ENCODE data around the gene TRIO.

The TRIO gene

DNA sequence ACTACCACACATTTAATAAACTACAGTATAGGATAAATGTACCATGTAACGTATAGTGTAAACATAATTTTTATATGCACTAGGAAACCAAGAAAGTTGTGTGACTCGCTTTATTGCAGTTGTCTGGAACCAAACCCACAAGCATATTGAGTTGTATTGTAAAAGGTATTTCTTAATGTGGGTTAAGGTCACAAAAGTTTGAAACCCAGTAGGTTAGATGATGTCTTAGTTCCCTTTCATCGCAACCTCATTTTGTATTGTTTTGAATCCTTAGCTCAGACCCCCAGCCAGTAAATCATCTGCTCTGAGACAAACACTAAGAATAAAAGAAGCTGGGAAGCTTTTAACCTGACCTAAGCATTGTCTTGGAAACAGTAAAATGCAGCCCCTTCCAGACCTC is 79.1 kb downstream of the TRIO start:
- TF ChIP-seq TARDBP (IDR thresholded peaks at IDR 0.05) (no peak), CTBP1 (IDR thresholded peaks at IDR 0.05; ENCODE audit: borderline replicate concordance) (no peak), BHLHE40 (IDR thresholded peaks at IDR 0.05; ENCODE audit: borderline replicate concordance) (no peak), ELF4 (IDR thresholded peaks at IDR 0.05) (no peak), HDGF (IDR thresholded peaks at IDR 0.05; ENCODE audit: borderline replicate concordance) (no peak), LEF1 (IDR thresholded peaks at IDR 0.05; ENCODE audit: borderline replicate concordance) (no peak)
- CTCF ChIA-PET, result no interaction called here
- POLR2A ChIA-PET, result no interaction called here
- no peak for DNase-seq (ENCODE audit: extremely low spot score)

DNA sequence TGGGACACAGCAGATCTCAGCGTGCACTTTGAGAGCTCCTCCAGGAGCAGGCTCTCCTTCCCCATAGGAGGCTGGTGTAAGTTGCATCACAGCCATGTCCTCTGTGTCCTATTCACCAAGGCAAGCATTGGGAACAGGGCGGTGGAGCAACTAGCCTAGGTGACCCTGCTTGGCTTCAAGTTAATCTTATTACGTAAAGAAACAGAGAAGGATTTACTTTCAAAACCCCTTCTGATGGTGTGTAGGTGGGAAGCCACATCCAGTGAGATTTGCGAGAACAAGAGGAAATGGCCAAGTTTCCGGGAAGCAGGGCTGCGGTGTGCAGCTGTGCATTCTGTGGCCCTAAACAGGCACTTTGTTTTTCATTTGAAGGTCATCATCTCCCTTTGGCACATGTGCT is 80.2 kb downstream of the TRIO start:
- DNase-seq (ENCODE audit: extremely low spot score), result no peak
- TF ChIP-seq FOXA1 (IDR thresholded peaks at IDR 0.05) (no peak), TARDBP (IDR thresholded peaks at IDR 0.05) (no peak), FOXM1 (IDR thresholded peaks at IDR 0.05; ENCODE audit: borderline replicate concordance) (no peak), SP1 (IDR thresholded peaks at IDR 0.05) (no peak), L3MBTL2 (conservative IDR thresholded peaks at IDR 0.05) (no peak), ELF4 (IDR thresholded peaks at IDR 0.05) (no peak), BHLHE40 (IDR thresholded peaks at IDR 0.05; ENCODE audit: borderline replicate concordance) (no peak), PKNOX1 (IDR thresholded peaks at IDR 0.05) (no peak), HDGF (IDR thresholded peaks at IDR 0.05; ENCODE audit: borderline replicate concordance) (no peak), CTBP1 (IDR thresholded peaks at IDR 0.05; ENCODE audit: borderline replicate concordance) (no peak), LEF1 (IDR thresholded peaks at IDR 0.05; ENCODE audit: borderline replicate concordance) (no peak), NFRKB (IDR thresholded peaks at IDR 0.05) (no peak), ARNT (IDR thresholded peaks at IDR 0.05) (no peak), ZNF384 (IDR thresholded peaks at IDR 0.05) (no peak), SUZ12 (IDR thresholded peaks at IDR 0.05) (no peak)
- CTCF ChIA-PET, result no interaction called here

DNA sequence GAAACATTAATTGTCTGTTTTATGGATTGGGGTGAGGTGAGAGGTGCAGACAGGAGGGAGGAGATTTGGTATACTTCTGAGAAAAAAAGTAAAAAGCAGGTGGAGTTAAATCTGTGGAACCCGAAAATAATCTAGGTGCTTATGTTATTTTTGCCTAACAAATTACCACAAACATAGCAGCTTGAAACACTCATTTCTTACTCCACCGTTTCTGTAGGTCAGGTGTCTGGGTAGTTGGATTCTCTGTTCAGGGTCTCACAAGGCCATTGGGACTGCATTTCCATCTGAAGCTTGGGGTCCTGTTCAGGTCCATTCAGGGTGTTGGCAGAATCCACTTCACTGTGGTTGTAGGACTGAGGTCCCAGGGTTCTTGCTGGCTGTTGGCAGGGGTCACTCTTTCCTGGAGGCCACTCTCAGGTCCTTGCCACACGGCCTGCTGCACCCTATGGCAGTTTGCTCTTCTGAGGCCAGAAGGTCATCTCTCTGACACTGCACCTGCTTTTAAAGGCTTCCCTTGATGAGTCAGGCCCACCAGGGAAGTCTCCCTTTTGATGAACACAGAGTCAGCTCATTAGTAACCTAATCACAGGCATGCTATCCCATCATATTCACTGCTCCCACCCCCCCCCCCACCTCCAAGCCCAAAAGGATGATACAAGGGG is 82.2 kb downstream of the TRIO start:
- POLR2A ChIA-PET, result no interaction called here
- TF ChIP-seq TARDBP (IDR thresholded peaks at IDR 0.05), result no peak
- no peak for TF ChIP-seq BHLHE40 (IDR thresholded peaks at IDR 0.05; ENCODE audit: borderline replicate concordance)
- TF ChIP-seq ARNT (IDR thresholded peaks at IDR 0.05), result no peak
- no peak for TF ChIP-seq NFRKB (IDR thresholded peaks at IDR 0.05)
- TF ChIP-seq FOXA1 (IDR thresholded peaks at IDR 0.05), result no peak
- no peak for TF ChIP-seq ZNF384 (IDR thresholded peaks at IDR 0.05)
- no peak for DNase-seq (ENCODE audit: extremely low spot score)
- CTCF ChIA-PET, result no interaction called here

More for the DNA sequence above, 80.2 kb downstream of the TRIO start:
- POLR2A ChIA-PET, result no interaction called here

- no peak for DNase-seq (ENCODE audit: extremely low spot score)
- CTCF ChIA-PET, result no interaction called here
- no peak for TF ChIP-seq LEF1 (IDR thresholded peaks at IDR 0.05; ENCODE audit: borderline replicate concordance)
- no peak for TF ChIP-seq FOXA1 (IDR thresholded peaks at IDR 0.05)
- no peak for TF ChIP-seq FOXK2 (IDR thresholded peaks at IDR 0.05)
- TF ChIP-seq L3MBTL2 (conservative IDR thresholded peaks at IDR 0.05), result no peak
- TF ChIP-seq ARNT (IDR thresholded peaks at IDR 0.05), result no peak
- TF ChIP-seq FOXM1 (IDR thresholded peaks at IDR 0.05; ENCODE audit: borderline replicate concordance), result no peak
- POLR2A ChIA-PET, result no interaction called here
Measured at GRCh38 chr5:14226149-14226548, 83.0 kb downstream of the TRIO start.

DNA sequence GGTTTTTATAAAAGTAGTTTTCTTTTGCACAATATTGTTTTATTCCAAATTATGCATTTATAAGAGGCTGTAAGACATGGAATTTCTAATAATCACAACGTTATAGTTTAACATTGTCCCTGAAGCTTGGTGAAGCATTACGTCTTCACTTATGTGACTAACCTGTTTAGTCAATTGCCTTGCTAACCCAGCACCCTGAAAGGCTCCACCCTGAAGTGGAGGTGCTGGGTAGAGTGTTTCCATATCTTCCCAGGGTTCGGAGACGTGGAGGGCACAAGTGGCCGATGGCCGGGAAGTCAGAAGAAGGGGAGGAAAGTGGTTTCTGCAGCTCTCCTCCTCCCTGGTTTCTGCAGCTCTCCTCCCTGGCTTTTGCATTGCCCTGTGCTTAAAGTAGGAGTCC is 83.4 kb downstream of the TRIO start:
- TF ChIP-seq FOXK2 (IDR thresholded peaks at IDR 0.05) (no peak), CTBP1 (IDR thresholded peaks at IDR 0.05; ENCODE audit: borderline replicate concordance) (no peak), ELF4 (IDR thresholded peaks at IDR 0.05) (no peak), FOXA1 (IDR thresholded peaks at IDR 0.05) (no peak), FOXM1 (IDR thresholded peaks at IDR 0.05; ENCODE audit: borderline replicate concordance) (no peak), TARDBP (IDR thresholded peaks at IDR 0.05) (no peak), ARNT (IDR thresholded peaks at IDR 0.05) (no peak), SP1 (IDR thresholded peaks at IDR 0.05) (no peak), NFRKB (IDR thresholded peaks at IDR 0.05) (no peak), BHLHE40 (IDR thresholded peaks at IDR 0.05; ENCODE audit: borderline replicate concordance) (no peak), L3MBTL2 (conservative IDR thresholded peaks at IDR 0.05) (no peak), SUZ12 (IDR thresholded peaks at IDR 0.05) (no peak), ZNF384 (IDR thresholded peaks at IDR 0.05) (no peak), PKNOX1 (IDR thresholded peaks at IDR 0.05) (no peak), LEF1 (IDR thresholded peaks at IDR 0.05; ENCODE audit: borderline replicate concordance) (no peak), HDGF (IDR thresholded peaks at IDR 0.05; ENCODE audit: borderline replicate concordance) (no peak)
- ChIA-PET CTCF (no interaction called here), POLR2A (no interaction called here)
- no peak for DNase-seq (ENCODE audit: extremely low spot score)

- TF ChIP-seq TARDBP (IDR thresholded peaks at IDR 0.05), result no peak
- POLR2A ChIA-PET, result no interaction called here
- CTCF ChIA-PET, result no interaction called here
- no peak for DNase-seq (ENCODE audit: extremely low spot score)
Measured at GRCh38 chr5:14226992-14227391, 83.8 kb downstream of the TRIO start.

GRCh38 chr5:14227513-14227912 is 84.4 kb downstream of the TRIO start:
- TF ChIP-seq SP1 (IDR thresholded peaks at IDR 0.05) (no peak), FOXK2 (IDR thresholded peaks at IDR 0.05) (no peak), CTBP1 (IDR thresholded peaks at IDR 0.05; ENCODE audit: borderline replicate concordance) (no peak), LEF1 (IDR thresholded peaks at IDR 0.05; ENCODE audit: borderline replicate concordance) (no peak), NFRKB (IDR thresholded peaks at IDR 0.05) (no peak), BHLHE40 (IDR thresholded peaks at IDR 0.05; ENCODE audit: borderline replicate concordance) (no peak), TARDBP (IDR thresholded peaks at IDR 0.05) (no peak), SUZ12 (IDR thresholded peaks at IDR 0.05) (no peak), HDGF (IDR thresholded peaks at IDR 0.05; ENCODE audit: borderline replicate concordance) (no peak), ELF4 (IDR thresholded peaks at IDR 0.05) (no peak), ARNT (IDR thresholded peaks at IDR 0.05) (no peak)
- no peak for DNase-seq (ENCODE audit: extremely low spot score)
- CTCF ChIA-PET, result interaction anchor here (0.5 kb wide), 1 partner anchor 16 kb away, joined by 3 read pairs; no protein-coding TSS in a partner anchor
- POLR2A ChIA-PET, result no interaction called here
